Hepatocyte (in vitro differentiated cells): Measurements from ENCODE around the gene DLG2.

Source experiments
- CTCF ChIP-seq: fragments of 200-600 bp; sonication (generic); IDR thresholded peaks from 2 replicates; pipeline ENCODE4 v1.5.1; 2016; ENCODE audit warnings: antibody characterized with exemption, mild to moderate bottlenecking; ENCODE audit not compliant: poor library complexity
- EZH2 ChIP-seq: fragments of 200-600 bp; sonication (generic); IDR thresholded peaks from 2 replicates; pipeline ENCODE4 v1.6.1; 2016; ENCODE audit warnings: antibody characterized with exemption, mild to moderate bottlenecking, borderline replicate concordance

- TF ChIP-seq CTCF: no peak
- TF ChIP-seq EZH2: no peak
Observed at GRCh38 chr11:83427501-83427900, 2199.6 kb downstream of the DLG2 start.
